Daoy (cell line): ENCODE results near the gene ACTL7A. TPM values are rescaled to one million over a fixed set of nuclear protein-coding genes. Genes with fewer than 3 reads are reported as not detected.
"Not testable (repeated sequence)": the region's sequence is repeated elsewhere in the genome, so short reads cannot be mapped to it uniquely, and the experiment has no call there.

Experiments used
- DNase-seq: peaks from one replicate; pipeline ENCODE4 v3.0.0-alpha.2; 2015; ENCODE audit warnings: low read depth
- total RNA-seq: library from RNA; depleted of rRNA; stranded (reverse); fragments of >200 nt; shearing (Covaris generic); gene quantifications from 2 replicates; pipeline ENCODE4 v1.2.3, GENCODE V29; 2014; rRNA removed

Gene ACTL7A, protein sequence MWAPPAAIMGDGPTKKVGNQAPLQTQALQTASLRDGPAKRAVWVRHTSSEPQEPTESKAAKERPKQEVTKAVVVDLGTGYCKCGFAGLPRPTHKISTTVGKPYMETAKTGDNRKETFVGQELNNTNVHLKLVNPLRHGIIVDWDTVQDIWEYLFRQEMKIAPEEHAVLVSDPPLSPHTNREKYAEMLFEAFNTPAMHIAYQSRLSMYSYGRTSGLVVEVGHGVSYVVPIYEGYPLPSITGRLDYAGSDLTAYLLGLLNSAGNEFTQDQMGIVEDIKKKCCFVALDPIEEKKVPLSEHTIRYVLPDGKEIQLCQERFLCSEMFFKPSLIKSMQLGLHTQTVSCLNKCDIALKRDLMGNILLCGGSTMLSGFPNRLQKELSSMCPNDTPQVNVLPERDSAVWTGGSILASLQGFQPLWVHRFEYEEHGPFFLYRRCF
- not detected in 2 replicates for total RNA-seq

- no peak for DNase-seq
Measured at GRCh38 chr9:108861997-108862396, at the start of gene ACTL7A. ACTL7A (plus strand) TSS chr9:108862266; CDS start chr9:108862323, 57 bp downstream.

DNA sequence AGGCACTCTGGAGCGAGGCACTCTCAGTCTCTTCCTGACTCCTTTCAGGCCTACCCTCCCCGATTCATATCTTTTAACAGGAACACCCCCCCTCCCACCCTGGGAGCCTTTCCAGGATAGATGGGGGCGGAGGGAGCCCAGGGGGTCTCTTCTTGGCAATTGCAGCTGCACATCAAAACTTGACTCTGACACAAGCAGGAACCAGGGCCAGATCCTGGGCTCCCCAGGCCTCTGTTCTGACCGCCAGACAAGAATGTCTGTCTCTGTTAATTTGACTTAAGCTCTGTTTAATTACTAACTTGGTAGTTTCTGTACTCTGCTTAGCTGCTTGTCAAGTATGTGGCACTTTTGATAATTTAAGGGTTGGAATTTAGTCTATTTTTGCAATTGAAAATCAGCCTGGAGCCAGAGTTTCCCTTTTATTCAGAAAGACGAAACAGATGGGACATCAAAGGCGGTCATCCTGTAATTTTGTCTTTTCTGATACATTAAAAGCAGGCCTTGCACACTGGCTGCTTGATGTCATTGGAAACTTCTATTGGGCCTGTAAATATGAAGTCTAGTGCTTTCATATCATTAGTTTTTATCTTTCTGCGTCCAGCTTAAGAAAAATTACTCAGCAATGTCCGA, 49.6 kb upstream of the ACTL7A start:
- DNase-seq, result no peak

GRCh38 chr9:108813951-108814601, 48.0 kb upstream of the ACTL7A start:
- peak; percentile 81 for DNase-seq

GRCh38 chr9:108815156-108815555, 46.9 kb upstream of the ACTL7A start:
- DNase-seq, result no peak

DNA sequence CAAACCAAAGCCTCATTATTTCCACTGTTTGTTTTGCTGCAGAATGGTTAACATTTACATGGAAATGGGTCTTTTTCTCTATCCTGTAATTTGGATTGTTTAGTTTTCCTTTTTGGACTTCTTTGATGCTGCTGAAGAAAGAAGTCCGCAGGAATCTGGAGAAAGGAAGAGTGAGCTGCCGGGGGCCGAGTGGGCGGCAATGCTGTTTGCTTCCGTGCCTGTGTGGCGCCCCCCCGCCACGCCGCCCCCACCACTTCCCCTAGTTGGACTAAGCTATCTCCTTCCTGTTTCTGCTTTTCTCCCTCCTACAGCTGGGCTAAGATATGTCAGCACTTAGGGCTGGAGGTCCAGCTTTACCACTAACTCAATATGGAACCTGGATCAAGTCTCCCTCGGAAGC, 46.0 kb upstream of the ACTL7A start:
- DNase-seq, result no peak

DNA sequence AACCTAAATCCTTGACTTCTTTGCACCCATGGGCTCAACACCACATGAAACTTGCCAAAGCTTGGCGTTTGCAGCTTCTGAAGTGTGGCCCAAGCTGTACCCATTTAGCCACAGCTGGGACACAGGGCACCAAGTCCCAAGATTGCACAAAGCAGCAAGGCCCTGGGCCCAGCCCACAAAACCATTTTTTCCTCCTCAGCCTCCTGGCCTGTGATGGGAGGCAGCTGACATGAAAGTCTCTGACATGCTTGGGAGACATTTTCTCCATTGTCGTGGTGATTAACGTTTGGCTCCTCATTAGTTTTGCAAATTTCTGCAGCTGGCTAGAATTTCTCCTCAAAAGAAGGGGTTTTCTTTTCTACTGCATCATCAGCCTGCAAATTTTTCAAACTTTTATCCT, 38.2 kb upstream of the ACTL7A start:
- no peak for DNase-seq

DNA sequence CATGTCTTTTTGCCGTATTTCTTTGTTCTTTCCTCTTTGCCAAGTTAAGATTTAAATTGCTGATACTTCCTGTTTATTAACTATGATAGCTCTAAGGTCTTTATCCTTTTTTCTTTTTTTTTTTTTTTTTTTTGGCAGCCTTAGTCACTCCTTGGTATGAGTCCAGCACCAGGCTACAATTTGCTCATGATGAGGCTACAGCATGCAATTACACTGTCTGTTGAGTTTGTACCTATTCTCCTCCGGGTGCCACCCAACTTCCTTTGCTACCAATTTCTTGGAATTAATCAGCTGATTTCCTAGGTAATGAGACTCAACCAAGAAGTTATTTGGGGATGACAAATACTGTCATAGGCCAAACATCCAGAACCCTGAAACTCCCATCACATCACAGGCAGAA, 31.8 kb upstream of the ACTL7A start:
- no peak for DNase-seq

- no peak for DNase-seq
Measured at GRCh38 chr9:108831496-108832178, 30.4 kb upstream of the ACTL7A start.

DNA sequence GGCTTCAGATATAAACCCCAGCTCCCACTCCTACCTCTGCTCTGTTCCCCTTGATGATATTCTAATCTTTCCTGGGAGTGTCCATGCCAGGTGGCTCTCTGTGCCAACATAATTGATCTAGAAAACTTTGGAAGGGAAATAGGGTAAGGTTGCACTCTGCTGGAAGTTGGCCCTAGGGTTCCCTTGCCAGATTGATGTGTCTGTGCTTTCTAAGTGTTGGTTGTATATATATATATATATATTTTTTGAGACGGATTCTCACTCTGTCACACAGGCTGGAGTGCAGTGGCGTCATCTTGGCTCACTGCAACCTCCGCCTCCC, 29.9 kb upstream of the ACTL7A start:
- DNase-seq, result no peak

DNA sequence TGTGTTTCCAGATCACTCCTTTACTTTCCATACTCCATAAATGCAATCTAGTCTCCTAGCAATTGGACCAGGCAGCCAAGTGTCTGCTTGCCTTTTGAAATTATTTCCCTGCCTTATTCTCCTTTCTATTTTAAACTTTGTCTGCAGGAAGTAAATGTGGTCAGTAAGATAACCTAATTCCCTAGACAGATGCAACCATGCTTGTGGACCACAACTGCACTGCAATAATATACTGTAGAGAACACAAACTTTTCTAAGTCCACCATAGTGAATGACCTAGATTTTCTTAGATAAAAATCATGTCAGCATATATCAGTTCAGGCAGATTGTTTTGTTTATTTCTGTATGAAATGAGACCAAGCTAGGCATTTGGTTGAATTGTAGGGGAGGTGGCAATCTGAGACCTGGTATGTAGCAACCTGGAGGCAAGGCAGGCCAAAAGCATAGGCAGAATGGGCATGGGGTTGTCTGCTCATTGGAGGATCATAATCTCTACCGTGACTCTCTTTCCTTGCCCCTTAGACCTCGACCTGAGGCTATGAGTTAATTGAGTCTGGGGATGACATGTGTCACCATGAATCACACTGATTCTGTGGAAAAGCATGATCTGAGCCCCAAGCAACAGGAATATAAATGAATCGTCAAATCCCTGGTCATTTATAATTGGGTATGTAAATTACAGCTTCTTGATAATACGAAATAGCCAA, 27.0 kb upstream of the ACTL7A start:
- peak; percentile 51 for DNase-seq

- peak; percentile 64 for DNase-seq
Measured at GRCh38 chr9:108835831-108836230, 26.2 kb upstream of the ACTL7A start.

DNA sequence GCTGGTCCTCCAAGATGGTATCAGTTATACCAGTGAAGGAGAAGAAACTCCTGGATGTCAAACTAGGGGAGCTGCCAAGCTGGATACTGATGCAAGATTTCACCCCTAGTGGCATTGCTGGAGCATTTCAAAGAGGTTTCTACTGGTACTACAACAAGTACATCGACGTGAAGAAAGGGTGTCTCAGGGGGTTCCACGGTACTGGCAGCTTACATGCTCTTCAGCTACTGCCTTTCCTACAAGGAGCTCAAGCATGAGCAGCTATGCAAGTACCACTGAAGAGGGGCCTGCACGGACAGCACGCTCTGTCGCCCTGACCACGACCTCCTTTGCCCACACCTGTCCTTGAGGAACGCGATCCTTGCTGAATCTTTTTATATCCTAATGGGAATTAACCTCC, 25.7 kb upstream of the ACTL7A start:
- no peak for DNase-seq

GRCh38 chr9:108836781-108837180, 25.3 kb upstream of the ACTL7A start:
- no peak for DNase-seq

DNA sequence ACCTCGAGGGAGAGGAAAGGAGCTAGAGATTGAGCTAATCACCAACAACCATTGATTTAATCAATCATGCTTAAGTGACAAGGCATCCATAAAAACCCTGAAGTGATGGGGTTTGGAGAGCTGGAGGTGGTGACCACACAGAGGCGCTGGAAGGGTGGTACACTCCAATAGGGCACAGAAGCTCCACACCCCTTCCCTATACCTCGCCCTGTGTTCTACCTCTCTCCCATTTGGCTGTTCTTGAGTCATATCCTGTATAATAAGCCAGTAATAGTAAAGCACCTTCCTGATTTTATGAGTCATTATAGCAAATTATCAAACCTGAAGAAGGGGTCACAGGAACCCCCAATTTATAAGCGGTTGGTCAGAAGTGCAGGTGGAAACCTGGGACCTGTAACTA, 24.5 kb upstream of the ACTL7A start:
- peak; percentile 44 for DNase-seq

DNA sequence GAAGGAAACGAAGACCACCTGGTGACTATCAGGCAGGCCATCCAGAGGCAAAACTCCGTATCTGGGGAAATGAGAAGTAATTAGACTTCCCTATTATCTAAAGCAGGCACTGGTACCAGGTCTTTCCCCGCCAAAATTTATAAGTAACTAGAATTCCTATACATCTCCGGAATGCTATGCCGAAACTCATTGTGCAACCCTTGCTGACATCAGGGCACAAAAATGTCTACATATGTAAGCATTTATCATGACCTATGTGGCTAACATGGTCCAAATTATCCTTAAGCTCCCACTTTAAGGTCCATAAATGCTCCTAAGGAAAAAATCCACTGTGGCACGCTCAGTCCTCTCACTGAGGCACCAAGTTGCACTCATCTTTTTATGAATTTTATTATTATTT, 24.0 kb upstream of the ACTL7A start:
- DNase-seq, result peak; percentile 25

GRCh38 chr9:108839561-108839960, 22.5 kb upstream of the ACTL7A start:
- not testable (repeated sequence) for DNase-seq

DNA sequence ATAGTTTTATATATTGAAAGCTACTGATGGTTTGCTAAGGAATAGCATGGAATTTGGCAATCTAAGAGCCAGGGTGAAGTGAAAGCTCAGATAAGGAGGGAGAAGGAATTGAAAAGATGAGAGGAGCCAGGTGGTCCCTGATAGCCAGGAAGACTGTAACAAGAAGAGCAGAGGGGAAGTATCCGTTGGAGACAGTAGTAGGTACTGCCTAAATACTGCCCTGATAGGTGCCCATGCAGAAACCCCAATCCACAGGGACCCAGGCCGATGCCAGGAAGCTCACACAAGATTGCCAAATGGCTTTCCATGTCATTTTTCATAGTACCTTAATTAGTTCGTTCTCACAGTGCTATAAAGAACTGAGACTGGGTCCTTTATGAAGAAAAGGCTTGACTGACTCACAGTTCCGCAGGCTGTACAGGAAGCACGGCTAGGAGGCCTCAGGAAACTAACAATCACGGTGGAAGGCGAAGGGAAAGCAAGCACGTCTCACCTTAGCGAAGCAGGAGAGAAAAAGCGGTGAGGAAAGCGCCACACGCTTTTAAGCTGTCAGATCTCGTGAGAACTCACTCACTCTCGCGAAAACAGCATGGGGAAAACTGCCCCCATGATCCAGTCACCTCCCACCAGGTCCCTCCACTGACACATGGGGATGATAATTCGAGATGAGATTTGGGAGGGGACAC, 19.3 kb upstream of the ACTL7A start:
- no peak for DNase-seq

GRCh38 chr9:108844391-108844790, 17.7 kb upstream of the ACTL7A start:
- DNase-seq, result no peak

DNA sequence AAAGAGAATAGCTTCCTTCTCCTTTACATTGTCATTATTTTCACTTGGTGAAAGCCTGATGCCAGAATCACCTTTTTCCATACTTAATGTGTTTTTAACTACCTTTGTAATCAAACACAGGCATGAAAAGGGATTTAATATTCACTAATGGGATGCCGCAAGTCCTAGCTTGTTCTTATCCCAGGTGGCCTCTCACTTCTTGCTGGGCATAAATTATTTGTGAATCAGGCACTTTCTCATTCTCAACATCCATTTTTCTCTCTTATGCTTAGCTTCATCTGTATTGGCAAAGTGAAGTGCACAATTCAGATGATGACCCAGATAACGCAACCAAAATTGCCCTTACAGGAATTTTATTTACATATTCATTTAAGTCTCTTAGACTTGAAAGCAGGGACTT, 17.2 kb upstream of the ACTL7A start:
- no peak for DNase-seq

DNA sequence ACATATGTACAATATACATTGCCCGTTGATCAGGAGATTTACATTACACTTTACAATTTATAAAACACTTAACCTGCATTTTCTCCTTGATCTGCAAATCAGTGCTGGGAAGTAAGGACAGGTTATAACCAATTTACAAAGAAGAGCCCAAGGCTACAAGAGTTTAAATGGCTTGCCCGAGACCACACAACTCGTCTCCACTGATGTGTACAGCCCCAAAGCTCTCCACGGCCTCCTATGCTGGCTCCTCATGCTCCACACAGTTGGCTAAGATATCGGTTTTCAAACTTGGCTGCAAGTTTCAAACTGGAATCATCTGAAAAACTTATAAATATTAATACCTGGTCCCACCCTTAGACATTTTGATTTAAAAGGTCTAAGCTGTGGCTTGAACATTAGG, 16.6 kb upstream of the ACTL7A start:
- no peak for DNase-seq

- no peak for DNase-seq
Measured at GRCh38 chr9:108845947-108846346, 16.1 kb upstream of the ACTL7A start.
